GM12891 (cell line): Measurements from ENCODE around the gene HNF4A.

Experiments used
- PAX5 ChIP-seq: IDR thresholded peaks from 2 replicates; pipeline ENCODE4 v1.6.1; 2011; ENCODE audit warnings: low read length, moderate library complexity, mild to moderate bottlenecking; ENCODE audit not compliant: insufficient read depth, severe bottlenecking
- POLR2A ChIP-seq: IDR thresholded peaks from 2 replicates; pipeline ENCODE4 v1.6.1; 2011; ENCODE audit warnings: low read depth, low read length, control low read depth
- POLR2AphosphoS5 ChIP-seq: IDR thresholded peaks from 2 replicates; pipeline ENCODE4 v1.6.1; 2011; ENCODE audit warnings: low read depth, low read length, control low read depth
- POU2F2 ChIP-seq: IDR thresholded peaks from 2 replicates; pipeline ENCODE4 v1.6.1; 2011; ENCODE audit warnings: low read depth, mild to moderate bottlenecking, control low read depth, low read length, moderate library complexity
- TAF1 ChIP-seq: IDR thresholded peaks from 2 replicates; pipeline ENCODE4 v1.6.1; 2011; ENCODE audit warnings: low read depth, low read length, control low read depth

DNA sequence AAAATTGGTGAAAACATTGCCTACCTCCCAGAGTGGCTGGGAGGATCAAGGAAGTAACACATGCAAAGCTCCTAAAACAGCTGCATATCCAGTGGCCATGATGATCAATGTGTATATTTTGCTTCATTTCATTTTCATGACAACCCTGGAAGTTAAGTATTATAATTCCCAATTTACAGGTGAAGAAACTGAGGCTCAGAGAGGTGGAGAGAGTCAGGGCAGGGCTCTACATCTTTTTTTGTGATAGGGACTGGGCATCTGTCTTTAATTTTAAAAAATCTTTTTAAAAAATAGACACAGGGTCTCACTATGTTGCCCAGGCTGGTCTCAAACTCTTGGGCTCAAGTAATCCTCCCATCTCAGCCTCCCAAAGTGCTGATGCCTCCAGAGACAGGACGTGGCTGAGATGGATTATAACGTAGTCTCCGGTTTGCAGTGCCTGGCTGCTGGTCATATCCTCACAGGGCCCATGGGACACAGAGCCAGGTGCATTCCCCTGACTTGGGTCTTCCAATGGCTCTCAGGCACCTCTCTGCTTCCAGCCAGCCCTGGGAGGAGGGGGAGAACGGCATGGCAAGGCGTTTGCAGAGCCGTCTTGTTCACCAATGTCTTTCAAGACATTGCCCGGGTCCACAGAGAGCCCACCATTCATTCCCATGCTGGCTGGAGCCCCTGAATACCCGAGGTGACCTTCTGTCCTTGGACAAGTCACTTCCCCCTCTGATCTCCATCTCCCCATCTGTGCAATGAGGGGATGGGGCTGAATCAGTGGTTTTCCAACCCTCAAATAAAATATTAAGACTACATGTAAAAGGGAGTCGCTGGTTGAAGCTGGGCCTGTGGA, 38.3 kb downstream of the HNF4A start:
- TF ChIP-seq PAX5 (no peak), TAF1 (no peak), POLR2AphosphoS5 (no peak), POU2F2 (no peak), POLR2A (no peak)
